C4-2B (cell line): ENCODE results near the gene ZNF385B.

Experiments
- CTCF ChIP-seq: fragments of 450-650 bp; conservative IDR thresholded peaks from 2 replicates; pipeline ENCODE4 v1.5.1; 2017; ENCODE audit warnings: mild to moderate bottlenecking
- ZFX ChIP-seq: fragments of 450-650 bp; IDR thresholded peaks from 2 replicates; pipeline ENCODE4 v1.6.1; 2017

DNA sequence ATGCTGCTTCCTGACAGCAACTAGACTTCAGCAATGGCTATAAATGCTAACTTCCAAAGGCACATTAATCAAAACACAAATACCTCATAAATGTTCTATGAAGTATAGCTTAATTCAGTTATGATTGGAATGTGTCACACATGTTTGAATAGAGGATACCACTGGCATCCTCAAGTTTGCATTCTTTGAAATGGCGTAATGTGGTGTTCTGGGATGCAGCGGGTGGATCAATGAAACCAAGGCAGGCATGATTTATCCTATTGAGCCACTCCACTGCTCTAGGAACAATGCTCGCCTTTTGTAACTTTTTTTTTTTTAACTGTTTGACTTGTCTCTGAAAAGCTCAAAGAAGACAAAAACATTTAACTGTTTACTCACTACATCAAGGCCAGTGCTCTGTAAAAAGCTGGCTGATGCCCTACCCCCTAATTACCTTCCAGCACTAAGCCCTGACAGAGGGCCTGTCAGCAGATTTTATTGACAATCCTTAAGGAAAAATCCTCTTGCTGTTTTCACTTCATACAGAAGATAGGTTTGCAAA, 318.0 kb downstream of the ZNF385B start:
- TF ChIP-seq CTCF (no peak), ZFX (no peak)
